NCI-H446 (cell line): Measurements from ENCODE around the gene CYS1.
"Not testable (repeated sequence)": the region's sequence is repeated elsewhere in the genome, so short reads cannot be mapped to it uniquely, and the experiment has no call there.

Source experiments
- DNase-seq, 2 experiments: peaks; one replicate each; lab custom pipeline; 2025; lab: John Stamatoyannopoulos, UW

The CYS1 gene

GRCh38 chr2:10091889-10092244, 11.7 kb upstream of the CYS1 start:
- DNase-seq, result not testable (repeated sequence)

DNA sequence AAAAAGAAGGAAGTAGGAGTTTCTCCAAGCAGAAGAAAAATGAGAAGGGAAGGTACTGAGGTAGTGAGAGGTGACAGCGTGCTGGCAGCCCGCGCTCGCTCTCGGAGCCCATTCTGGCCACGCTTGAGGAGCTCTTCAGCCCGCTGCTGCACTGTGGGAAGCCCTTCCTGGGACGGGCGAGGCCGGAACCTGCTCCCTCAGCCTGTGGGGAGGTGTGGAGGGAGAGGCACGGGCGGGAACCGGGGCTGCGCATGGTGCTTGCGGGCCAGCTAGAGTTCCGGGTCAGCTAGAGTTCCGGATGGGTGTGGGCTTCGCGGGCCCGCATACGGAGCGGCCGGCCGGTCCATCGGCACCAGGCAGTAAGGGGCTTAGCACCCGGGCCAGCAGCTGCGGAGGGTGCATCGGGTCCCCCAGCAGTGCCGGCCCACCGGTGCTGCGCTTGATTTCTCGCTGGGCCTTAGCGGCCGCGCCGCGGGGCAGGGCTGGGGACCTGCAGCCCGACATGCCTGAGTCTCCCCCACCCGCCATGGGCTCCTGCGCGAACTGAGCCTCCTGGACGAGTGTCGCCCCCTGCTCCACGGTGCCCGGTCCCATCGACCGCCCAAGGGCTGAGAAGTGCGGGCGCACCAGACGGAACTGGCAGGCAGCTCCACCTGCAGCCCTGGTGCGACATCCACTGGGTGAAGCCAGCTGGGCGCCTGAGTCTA, 11.1 kb upstream of the CYS1 start:
- DNase-seq, result no peak

DNA sequence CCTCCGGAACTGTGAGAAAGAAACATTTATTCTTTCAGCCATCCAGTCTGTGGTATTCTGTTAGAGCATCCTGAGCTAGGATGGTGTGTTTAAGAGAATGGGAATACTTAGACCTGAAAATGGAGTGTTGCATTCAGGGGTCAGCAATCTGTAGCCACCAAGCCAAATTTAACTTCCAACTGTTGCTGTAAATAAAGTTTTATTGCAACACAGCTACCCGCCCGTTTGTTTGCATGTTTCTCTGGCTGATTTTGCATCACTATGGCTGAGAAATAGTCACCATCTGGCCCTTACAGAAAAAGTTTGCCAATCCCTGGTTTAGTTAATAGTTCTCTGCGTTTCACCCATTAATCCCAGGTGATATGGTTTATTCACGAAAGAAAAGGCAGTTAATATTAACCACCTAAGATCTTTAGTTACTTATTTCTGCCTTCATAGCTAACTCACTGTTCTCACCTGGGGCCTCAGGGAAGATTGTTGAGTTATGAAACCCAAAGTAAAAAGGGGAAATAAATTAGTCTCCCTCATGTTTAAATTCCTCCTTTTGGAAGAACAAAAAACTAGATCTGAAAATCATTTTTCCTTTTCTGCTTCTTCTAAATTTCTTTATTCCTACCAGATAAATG, 9.5 kb upstream of the CYS1 start:
- no peak for DNase-seq

DNA sequence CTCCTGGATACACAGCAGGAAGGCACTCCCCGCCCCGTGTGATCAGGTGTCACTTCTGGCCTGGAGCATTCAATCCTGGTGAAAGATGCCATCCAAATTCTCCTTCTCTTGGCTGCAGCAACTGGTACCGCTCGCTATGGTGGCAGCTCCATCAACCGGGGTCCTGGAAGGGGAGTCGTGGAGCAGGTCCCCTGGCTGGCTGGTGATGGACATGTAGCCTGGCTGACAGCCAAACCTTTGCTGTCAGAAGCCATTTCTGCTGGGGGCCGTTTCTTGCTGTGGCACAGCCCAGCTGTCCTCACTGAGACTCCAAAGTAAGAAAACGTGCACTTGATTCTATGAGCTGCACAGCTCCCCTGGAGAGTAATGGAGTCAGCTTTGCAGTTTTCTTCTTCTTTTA, 7.1 kb upstream of the CYS1 start:
- peak in 1 of 2 experiments; percentile 11 for DNase-seq

DNA sequence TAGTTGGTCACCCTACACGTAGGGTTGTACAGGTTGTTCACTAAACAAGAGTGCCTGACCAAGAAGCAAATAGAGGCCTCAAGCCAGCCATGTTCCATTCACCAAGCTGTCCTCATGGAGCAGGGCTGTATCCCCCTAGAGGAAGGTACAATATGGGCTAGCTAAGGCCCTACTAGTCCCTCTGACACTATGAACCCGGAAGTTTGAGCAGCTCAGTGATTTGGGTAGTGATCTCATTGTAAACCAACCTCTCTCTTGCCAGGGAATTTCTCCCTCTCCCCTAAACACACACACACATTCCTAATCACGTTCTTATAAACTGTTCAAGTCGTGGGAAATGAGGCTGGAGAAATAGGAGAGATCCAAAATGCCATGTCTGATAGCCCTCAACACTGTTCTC, 6.7 kb upstream of the CYS1 start:
- DNase-seq, result no peak

GRCh38 chr2:10085668-10086059, 5.5 kb upstream of the CYS1 start:
- no peak for DNase-seq

DNA sequence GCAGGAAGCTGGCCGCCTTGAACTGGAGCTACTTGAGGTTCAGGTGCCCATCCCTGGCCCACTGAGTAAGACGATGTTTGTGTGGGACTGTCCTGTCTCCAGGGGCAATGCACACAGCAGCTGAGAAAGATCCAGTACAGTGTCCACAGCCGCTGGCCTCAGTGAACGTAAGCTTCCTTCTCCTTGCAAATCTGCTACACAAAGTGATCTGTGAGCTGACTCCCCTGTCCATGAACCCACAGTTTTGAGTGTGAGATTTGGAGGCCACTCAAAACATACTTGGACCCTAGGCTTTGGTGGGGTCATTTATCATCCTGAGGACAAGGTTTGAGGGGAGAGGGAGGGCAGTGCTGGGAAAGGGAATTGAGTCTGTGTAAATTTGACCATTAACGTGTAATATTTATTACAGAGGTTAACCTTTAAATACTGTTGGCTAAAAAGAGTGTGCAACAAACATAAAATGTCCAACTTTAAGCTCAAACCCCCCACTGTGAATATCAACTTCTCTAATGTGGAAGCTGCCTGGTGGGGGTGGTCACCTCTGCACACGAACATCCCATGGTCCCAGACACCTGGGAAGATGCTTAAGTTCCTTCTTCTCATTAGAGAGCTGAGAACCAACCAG, 4.9 kb upstream of the CYS1 start:
- DNase-seq, result no peak

GRCh38 chr2:10084223-10084865, 4.1 kb upstream of the CYS1 start:
- no peak for DNase-seq

DNA sequence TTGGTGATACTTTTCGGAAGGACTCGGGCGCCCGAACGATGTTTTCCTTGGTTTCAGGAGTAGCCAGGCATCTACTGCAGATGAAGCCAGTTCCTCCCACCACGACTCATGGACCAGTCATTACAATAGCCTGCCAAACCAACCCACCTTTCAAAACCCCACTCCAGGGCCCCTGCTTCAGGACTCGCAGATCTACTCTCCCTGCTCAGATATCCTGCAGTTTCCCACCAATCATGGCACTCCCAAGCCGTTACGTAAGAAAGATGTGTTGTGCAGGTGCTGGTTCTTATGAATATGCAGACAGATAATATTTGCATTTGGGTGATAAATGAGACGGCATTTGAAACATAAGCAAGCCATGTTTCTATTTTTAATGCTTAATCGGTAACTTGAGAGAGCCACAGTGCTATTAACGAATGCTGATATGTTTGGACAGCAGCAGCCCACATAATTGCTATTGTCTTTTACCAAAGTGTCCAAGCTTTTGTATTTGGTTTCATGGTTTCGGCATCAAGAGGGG, 3.5 kb upstream of the CYS1 start:
- DNase-seq, result no peak

GRCh38 chr2:10083046-10083445, 2.8 kb upstream of the CYS1 start:
- no peak for DNase-seq

GRCh38 chr2:10080536-10081304, 509 bp upstream of the CYS1 start:
- no peak for DNase-seq

GRCh38 chr2:10079266-10079869, 843 bp downstream of the CYS1 start:
- DNase-seq, result peak in 1 of 2 experiments; percentile 23

- DNase-seq, result no peak
These were observed 1.4 kb downstream of the CYS1 start for GRCh38 chr2:10078704-10079265.

DNA sequence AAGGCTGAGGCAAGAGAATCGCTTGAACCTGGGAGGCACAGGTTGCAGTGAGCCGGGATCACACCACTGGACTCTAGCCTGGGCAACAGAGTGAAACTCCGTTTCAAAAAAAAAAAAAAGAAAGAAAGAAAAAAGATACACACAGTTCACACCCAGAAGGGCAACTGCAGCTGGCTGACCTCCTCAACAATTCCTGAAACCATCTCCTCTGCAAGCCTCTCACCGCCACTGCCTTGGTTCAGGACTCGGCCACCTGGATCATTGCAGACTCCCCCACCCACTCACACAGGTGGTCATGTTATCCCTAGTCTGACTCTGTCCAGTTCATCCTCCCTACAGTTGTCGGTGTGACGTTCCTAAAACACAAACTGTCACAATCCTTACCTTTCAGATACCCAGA, 2.2 kb downstream of the CYS1 start:
- no peak for DNase-seq

DNA sequence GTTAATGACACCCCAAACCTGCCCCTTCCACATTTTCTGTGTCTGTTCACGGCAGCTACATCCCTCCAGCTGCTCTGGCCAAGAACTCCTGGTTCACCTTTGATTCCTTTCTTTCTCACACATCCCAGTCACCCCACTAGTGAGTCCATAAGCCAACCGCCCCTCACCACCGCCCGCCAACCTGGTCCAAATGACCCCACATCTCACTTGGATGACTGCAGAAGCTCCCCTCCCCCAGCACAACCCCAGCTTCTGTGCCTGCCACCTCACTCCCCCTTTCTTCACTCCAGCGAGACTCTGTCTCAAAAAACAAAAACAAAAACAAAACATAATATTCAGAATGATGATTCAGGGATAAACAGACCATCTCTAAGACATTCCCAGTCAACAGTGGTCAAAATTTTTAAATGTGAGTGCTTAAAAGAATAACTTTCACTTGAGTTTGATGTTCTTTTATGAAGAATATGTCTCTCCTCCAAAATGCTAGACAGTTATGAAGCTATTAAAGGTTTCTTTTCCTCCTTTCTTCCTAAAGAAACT, 3.2 kb downstream of the CYS1 start:
- DNase-seq, result no peak

- no peak for DNase-seq
These were observed 3.7 kb downstream of the CYS1 start for GRCh38 chr2:10076511-10076910.

DNA sequence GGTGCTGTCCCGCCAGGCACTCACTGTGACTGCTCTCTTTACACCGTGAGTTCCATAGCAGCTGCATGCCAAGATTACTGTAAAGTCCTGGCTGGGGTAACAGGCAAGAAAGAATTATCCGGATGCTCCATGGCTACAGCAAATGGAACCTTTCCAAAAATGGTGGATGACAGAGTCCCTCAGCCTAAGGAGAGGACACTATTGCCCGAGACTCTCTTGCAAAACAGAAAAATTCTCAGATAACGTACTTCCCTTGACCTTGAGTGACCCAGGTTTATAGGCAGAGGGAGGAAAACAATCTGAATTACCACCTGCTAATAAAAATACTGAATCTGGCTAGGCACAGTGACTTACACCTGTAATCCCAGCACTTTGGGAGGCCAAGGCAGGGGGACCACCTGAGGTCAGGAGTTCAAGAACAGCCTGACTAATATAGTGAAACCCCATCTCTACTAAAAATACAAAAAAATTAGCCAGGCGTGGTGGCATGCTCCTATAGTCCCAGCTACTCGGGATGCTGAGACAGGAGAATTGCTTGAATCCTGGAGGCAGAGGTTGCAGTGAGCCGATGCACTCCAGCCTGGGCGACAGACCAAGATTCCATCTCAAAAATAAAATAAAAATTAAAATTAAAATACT, 4.5 kb downstream of the CYS1 start:
- no peak for DNase-seq

- no peak for DNase-seq
These were observed 5.1 kb downstream of the CYS1 start for GRCh38 chr2:10075101-10075500.

- DNase-seq, result no peak
These were observed 6.5 kb downstream of the CYS1 start for GRCh38 chr2:10073706-10074105.

- DNase-seq, result peak; percentile 78 to 86
These were observed 7.3 kb downstream of the CYS1 start for GRCh38 chr2:10072656-10073480.
